Activated CD8-positive, alpha-beta memory T cell treated with anti-CD3 and anti-CD28 coated beads for 36 hours (primary cell): ENCODE measurements around the gene SLC28A1. TPM values are rescaled to one million over a fixed set of nuclear protein-coding genes. Genes with fewer than 3 reads are reported as not detected.

Experiments
- CTCF ChIA-PET: fragments of 350-600 bp; sonication (Branson Sonifier 250); formaldehyde crosslinking; loops from one replicate; lab custom pipeline; 2021; ENCODE audit warnings: antibody characterized with exemption; lab: Charles Lee
- POLR2A ChIA-PET: fragments of 350-600 bp; sonication (Branson Sonifier 250); formaldehyde crosslinking; loops from one replicate; lab custom pipeline; 2021; ENCODE audit warnings: antibody characterized with exemption; lab: Charles Lee
- total RNA-seq, 2 experiments: library from RNA; stranded (reverse); gene quantifications; one replicate each; pipeline ENCODE4 v1.2.3, GENCODE V29; 2021

Gene SLC28A1
- not detected for total RNA-seq

- ChIA-PET CTCF (interaction anchor here (0.6 kb wide), 1 partner anchor 15 kb away, joined by 3 read pairs; no protein-coding TSS in a partner anchor), POLR2A (no interaction called here)
Measured at GRCh38 chr15:84883916-84884781, at the start of gene SLC28A1. Gene SLC28A1 (plus strand): TSS chr15:84884662. CDS start chr15:84887761, 3,099 bp downstream.

GRCh38 chr15:84834969-84835368 is 49.5 kb upstream of the SLC28A1 start:
- POLR2A ChIA-PET, result no interaction called here

GRCh38 chr15:84835661-84836337 is 48.7 kb upstream of the SLC28A1 start:
- POLR2A ChIA-PET, result no interaction called here
- CTCF ChIA-PET, result interaction anchor here (1.1 to 1.4 kb wide), 2 partner anchors 30 to 92 kb away, joined by 3 read pairs; no protein-coding TSS in a partner anchor

More at GRCh38 chr15:84834969-84835368, 49.5 kb upstream of the SLC28A1 start:
- CTCF ChIA-PET, result interaction anchor here (1.4 kb wide), 1 partner anchor 93 kb away, joined by 3 read pairs; no protein-coding TSS in a partner anchor

GRCh38 chr15:84836844-84837243 is 47.6 kb upstream of the SLC28A1 start:
- CTCF ChIA-PET, result interaction anchor here (1.1 kb wide), 1 partner anchor 9 kb away, joined by 4 read pairs; no protein-coding TSS in a partner anchor
- POLR2A ChIA-PET, result no interaction called here

GRCh38 chr15:84839714-84840113 is 44.7 kb upstream of the SLC28A1 start:
- ChIA-PET POLR2A (no interaction called here), CTCF (interaction anchor here (1.1 kb wide), 1 partner anchor 89 kb away, joined by 3 read pairs; no protein-coding TSS in a partner anchor)

GRCh38 chr15:84840255-84840654 is 44.2 kb upstream of the SLC28A1 start:
- CTCF ChIA-PET, result no interaction called here
- POLR2A ChIA-PET, result no interaction called here

- ChIA-PET CTCF (interaction anchor here (0.9 kb wide), 1 partner anchor 10 kb away, joined by 3 read pairs; no protein-coding TSS in a partner anchor), POLR2A (no interaction called here)
Measured at GRCh38 chr15:84840741-84841429, 43.6 kb upstream of the SLC28A1 start.

GRCh38 chr15:84842781-84843180 is 41.7 kb upstream of the SLC28A1 start:
- ChIA-PET CTCF (no interaction called here), POLR2A (no interaction called here)

GRCh38 chr15:84844964-84845363 is 39.5 kb upstream of the SLC28A1 start:
- ChIA-PET POLR2A (interaction anchor here (0.8 kb wide), 1 partner anchor 150 kb away, joined by 3 read pairs; no protein-coding TSS in a partner anchor), CTCF (interaction anchor here (0.6 to 1.4 kb wide), 3 partner anchors 8 to 282 kb away, joined by 3 to 4 read pairs (median 4); no protein-coding TSS in a partner anchor)

GRCh38 chr15:84845631-84846030 is 38.8 kb upstream of the SLC28A1 start:
- ChIA-PET POLR2A (interaction anchor here (0.8 kb wide), 1 partner anchor 151 kb away, joined by 3 read pairs; no protein-coding TSS in a partner anchor), CTCF (interaction anchor here (0.6 to 1.4 kb wide), 4 partner anchors 8 to 281 kb away, joined by 3 to 4 read pairs (median 4); no protein-coding TSS in a partner anchor)

- CTCF ChIA-PET, result interaction anchor here (1.3 to 1.4 kb wide), 2 partner anchors 9 to 32 kb away, joined by 3 to 4 read pairs; no protein-coding TSS in a partner anchor
- POLR2A ChIA-PET, result no interaction called here
Measured at GRCh38 chr15:84846269-84846668, 38.2 kb upstream of the SLC28A1 start.

- POLR2A ChIA-PET, result no interaction called here
- CTCF ChIA-PET, result no interaction called here
Measured at GRCh38 chr15:84847382-84847781, 37.1 kb upstream of the SLC28A1 start.

GRCh38 chr15:84852212-84852611 is 32.2 kb upstream of the SLC28A1 start:
- POLR2A ChIA-PET, result interaction anchor here (0.5 kb wide), 1 partner anchor 189 kb away, joined by 3 read pairs; no protein-coding TSS in a partner anchor

GRCh38 chr15:84855136-84855535 is 29.3 kb upstream of the SLC28A1 start:
- ChIA-PET POLR2A (no interaction called here), CTCF (interaction anchor here (0.7 kb wide), 1 partner anchor 194 kb away, joined by 3 read pairs; no protein-coding TSS in a partner anchor)

More at GRCh38 chr15:84852212-84852611, 32.2 kb upstream of the SLC28A1 start:
- CTCF ChIA-PET, result no interaction called here

GRCh38 chr15:84855765-84856164 is 28.7 kb upstream of the SLC28A1 start:
- POLR2A ChIA-PET, result no interaction called here
- CTCF ChIA-PET, result no interaction called here

GRCh38 chr15:84856731-84857417 is 27.6 kb upstream of the SLC28A1 start:
- POLR2A ChIA-PET, result no interaction called here
- CTCF ChIA-PET, result no interaction called here

GRCh38 chr15:84857418-84858004 is 27.0 kb upstream of the SLC28A1 start:
- ChIA-PET POLR2A (no interaction called here), CTCF (no interaction called here)

- CTCF ChIA-PET, result no interaction called here
- POLR2A ChIA-PET, result no interaction called here
Measured at GRCh38 chr15:84858231-84858630, 26.2 kb upstream of the SLC28A1 start.
